PC-3 (cell line): ENCODE data around the gene LTBP1. TPM values are rescaled to one million over a fixed set of nuclear protein-coding genes. Genes with fewer than 3 reads are reported as not detected.

Experiments
- ATAC-seq: fragments of 200-7000 bp; cut with Tn5 transposase; 2 replicates; pipeline ENCODE4 v1.9.1; 2020; ENCODE audit warnings: mild to moderate bottlenecking, moderate library complexity
- BruUV-seq: library from RNA; stranded (reverse); fragments of 400-500 nt; replicated peaks from 2 replicates; lab custom pipeline; 2021; lab: Mats Ljungman, UMichigan
- CTCF ChIA-PET: fragments of 300-600 bp; sonication (Branson Sonifier 250); formaldehyde crosslinking; loops from one replicate; lab custom pipeline; 2022; ENCODE audit warnings: antibody characterized with exemption; lab: Charles Lee
- POLR2A ChIA-PET: fragments of 300-600 bp; sonication (Branson Sonifier 250); formaldehyde crosslinking; loops from one replicate; lab custom pipeline; 2022; ENCODE audit warnings: antibody characterized with exemption; ENCODE audit not compliant: unreplicated experiment; lab: Charles Lee
- DNase-seq: peaks from one replicate; pipeline ENCODE4 v3.0.0-alpha.2; 2015
- H2AFZ ChIP-seq: fragments of 300-600 bp; sonication (generic); 2 replicates; pipeline ENCODE4 v1.6.0; 2016; ENCODE audit warnings: antibody characterized with exemption, low read length
- H3F3A ChIP-seq: fragments of 300-600 bp; sonication (generic); one replicate; pipeline ENCODE4 v1.6.0; 2017; ENCODE audit warnings: antibody characterized with exemption, low read length, control low read depth, mild to moderate bottlenecking; ENCODE audit not compliant: unreplicated experiment
- H3K27ac ChIP-seq: fragments of 300-600 bp; sonication (generic); 2 replicates; pipeline ENCODE4 v1.5.1; 2016; ENCODE audit warnings: mild to moderate bottlenecking, low read length
- H3K27me3 ChIP-seq: fragments of 300-600 bp; sonication (generic); 2 replicates; pipeline ENCODE4 v1.6.1; 2016; ENCODE audit warnings: low read length, mixed read lengths
- H3K36me3 ChIP-seq: fragments of 300-600 bp; sonication (generic); 2 replicates; pipeline ENCODE4 v1.6.1; 2016; ENCODE audit warnings: low read depth, mixed run types, low read length, mixed read lengths
- H3K4me1 ChIP-seq: fragments of 300-600 bp; sonication (generic); 2 replicates; pipeline ENCODE4 v1.5.1; 2016; ENCODE audit warnings: low read length; ENCODE audit not compliant: insufficient read depth
- H3K4me2 ChIP-seq: fragments of 300-600 bp; sonication (generic); 2 replicates; pipeline ENCODE4 v1.6.0; 2016; ENCODE audit warnings: low read length
- H3K4me3 ChIP-seq: fragments of 300-600 bp; sonication (generic); 2 replicates; pipeline ENCODE4 v1.5.1; 2016; ENCODE audit warnings: mild to moderate bottlenecking, low read length, mixed read lengths
- H3K79me2 ChIP-seq: fragments of 300-600 bp; sonication (generic); 2 replicates; pipeline ENCODE4 v1.6.1; 2017; ENCODE audit warnings: low read length, mixed read lengths
- H3K9ac ChIP-seq: fragments of 300-600 bp; sonication (generic); 2 replicates; pipeline ENCODE4 v1.6.0; 2016; ENCODE audit warnings: mild to moderate bottlenecking, low read length
- H3K9me2 ChIP-seq: fragments of 300-600 bp; sonication (generic); replicated peaks from 2 replicates; pipeline ENCODE4 v1.6.1; 2016; ENCODE audit warnings: mixed run types, low read length, mixed read lengths
- H3K9me3 ChIP-seq: fragments of 300-600 bp; sonication (generic); 2 replicates; pipeline ENCODE4 v1.6.1; 2016; ENCODE audit warnings: low read length, mixed read lengths
- H4K20me1 ChIP-seq: fragments of 300-600 bp; sonication (generic); 2 replicates; pipeline ENCODE4 v1.6.1; 2016; ENCODE audit warnings: low read length, mixed read lengths
- CTCF ChIP-seq: fragments of 300-600 bp; sonication (generic); conservative IDR thresholded peaks from 2 replicates; pipeline ENCODE4 v1.5.1; 2017; ENCODE audit warnings: antibody characterized with exemption, low read depth, mild to moderate bottlenecking, low read length
- EZH2 ChIP-seq: fragments of 300-600 bp; sonication (generic); IDR thresholded peaks from one replicate; pipeline ENCODE4 v1.6.1; 2017; ENCODE audit warnings: antibody characterized with exemption, mild to moderate bottlenecking, low read length; ENCODE audit not compliant: unreplicated experiment
- EZH2phosphoT487 ChIP-seq: fragments of 300-600 bp; sonication (generic); IDR thresholded peaks from 2 replicates; pipeline ENCODE4 v1.6.1; 2018; ENCODE audit warnings: mild to moderate bottlenecking, antibody characterized with exemption, low read length, borderline replicate concordance
- intact Hi-C: fragments of 100-400 bp; cut with micrococcal nuclease; formaldehyde crosslinking; loops from 2 replicates; pipeline ENCODE4 v1.9.0; 2023
- total RNA-seq: library from RNA; depleted of rRNA; stranded (reverse); fragments of >200 nt; gene quantifications from 2 replicates; pipeline ENCODE4 v1.2.3, GENCODE V29; 2014

The LTBP1 gene
- total RNA-seq, 1 experiment from 2014 or later = 45.9 TPM

GRCh38 chr2:33205693-33206434 lies 259.1 kb downstream of the LTBP1 start:
- Histone ChIP-seq H3K4me3 (no peak overlapping the region), H3K27me3 (no peaks in the 10 kb centered on the region), H4K20me1 (no peaks in the 10 kb centered on the region), H3K9me3 (no peaks in the 10 kb centered on the region), H3K9ac (no peak overlapping the region), H3K79me2 (no peaks in the 10 kb centered on the region), H2AFZ (no peak overlapping the region), H3K9me2 (no peaks in the 10 kb centered on the region), H3K27ac (no peak overlapping the region), H3K4me2 (no peak overlapping the region), H3K36me3 (no peaks in the 10 kb centered on the region), H3F3A (no peaks in the 10 kb centered on the region), H3K4me1 (peaks cover 19% of the 10 kb centered on the region)
- CTCF ChIA-PET = no interaction called here
- intact Hi-C loops = no loop called here
- no TSS peak for BruUV-seq
- ATAC-seq (no peak), DNase-seq (no peak)
- POLR2A ChIA-PET = no interaction called here
- TF ChIP-seq CTCF (no peak), EZH2phosphoT487 (no peak), EZH2 (no peak)

GRCh38 chr2:33207151-33207740 lies 260.5 kb downstream of the LTBP1 start:
- POLR2A ChIA-PET = no interaction called here

More at GRCh38 chr2:33207151-33207740, 260.5 kb downstream of the LTBP1 start:
- no peak overlapping the region for H3K4me3 ChIP-seq
- H3F3A ChIP-seq = no peaks in the 10 kb centered on the region
- peaks cover 33% of the 10 kb centered on the region for H3K4me1 ChIP-seq
- intact Hi-C loops = no loop called here
- no peak for TF ChIP-seq CTCF
- TF ChIP-seq EZH2phosphoT487 = no peak
- TF ChIP-seq EZH2 = no peak
- no peaks in the 10 kb centered on the region for H4K20me1 ChIP-seq
- H3K27me3 ChIP-seq = no peaks in the 10 kb centered on the region
- H3K4me2 ChIP-seq = no peak overlapping the region
- no peaks in the 10 kb centered on the region for H3K36me3 ChIP-seq
- no peak overlapping the region for H3K9ac ChIP-seq
- DNase-seq (no peak), ATAC-seq (no peak)
- H3K27ac ChIP-seq = no peak overlapping the region
- no peaks in the 10 kb centered on the region for H3K9me3 ChIP-seq
- CTCF ChIA-PET = no interaction called here
- H3K9me2 ChIP-seq = no peaks in the 10 kb centered on the region
- BruUV-seq = no TSS peak
- H2AFZ ChIP-seq = no peak overlapping the region
- H3K79me2 ChIP-seq = no peaks in the 10 kb centered on the region
